GM19328 (cell line): Measurements from ENCODE around the gene HEBP1.

ENCODE experiments used
- ATAC-seq: cut with Tn5 transposase; IDR thresholded peaks from one replicate; pipeline ENCODE4 v1.9.1; 2021; ENCODE audit warnings: mild to moderate bottlenecking, moderate library complexity; ENCODE audit not compliant: unreplicated experiment

Gene HEBP1

GRCh38 chr12:12954878-12955625, 45.0 kb downstream of the HEBP1 start:
- ATAC-seq = no peak

GRCh38 chr12:12954356-12954755, 45.7 kb downstream of the HEBP1 start:
- ATAC-seq = no peak

GRCh38 chr12:12952036-12952435, 48.0 kb downstream of the HEBP1 start, which contains the start of gene GPRC5D:
Gene GPRC5D (minus strand): TSS chr12:12952170. CDS start chr12:12950384, 1,786 bp downstream.
- ATAC-seq = no peak

- ATAC-seq = no peak
Observed at GRCh38 chr12:12951504-12951903, 48.6 kb downstream of the HEBP1 start.

GRCh38 chr12:12947902-12948301, 52.2 kb downstream of the HEBP1 start:
- no peak for ATAC-seq

GRCh38 chr12:12946686-12947355, 53.2 kb downstream of the HEBP1 start:
- no peak for ATAC-seq

GRCh38 chr12:12945591-12945990, 54.5 kb downstream of the HEBP1 start:
- no peak for ATAC-seq

GRCh38 chr12:12943586-12944260, 56.3 kb downstream of the HEBP1 start:
- no peak for ATAC-seq

- ATAC-seq = no peak
Observed at GRCh38 chr12:12941450-12942350, 58.4 kb downstream of the HEBP1 start.

GRCh38 chr12:12939888-12940287, 60.2 kb downstream of the HEBP1 start:
- no peak for ATAC-seq

GRCh38 chr12:12938541-12938940, 61.5 kb downstream of the HEBP1 start:
- no peak for ATAC-seq

- no peak for ATAC-seq
Observed at GRCh38 chr12:12936983-12937491, 63.0 kb downstream of the HEBP1 start.

- no peak for ATAC-seq
Observed at GRCh38 chr12:12934556-12934955, 65.5 kb downstream of the HEBP1 start.

- no peak for ATAC-seq
Observed at GRCh38 chr12:12933742-12934141, 66.3 kb downstream of the HEBP1 start.

GRCh38 chr12:12930633-12931219, 69.3 kb downstream of the HEBP1 start:
- ATAC-seq = no peak

GRCh38 chr12:12929696-12930095, 70.4 kb downstream of the HEBP1 start:
- ATAC-seq = no peak

- no peak for ATAC-seq
Observed at GRCh38 chr12:12927211-12928079, 72.6 kb downstream of the HEBP1 start.

- no peak for ATAC-seq
Observed at GRCh38 chr12:12926571-12927071, 73.4 kb downstream of the HEBP1 start.

GRCh38 chr12:12925388-12925787, 74.7 kb downstream of the HEBP1 start:
- no peak for ATAC-seq
